Ascending aorta (tissue), 2 donors: ENCODE results near the gene IPO4. TPM values are rescaled to one million over a fixed set of nuclear protein-coding genes. Genes with fewer than 3 reads are reported as not detected.
A peak's percentile ranks its signal among the peaks of the same experiment; 100 is the strongest.

Experiments
- DNase-seq, 2 donors: peaks; one replicate each; pipeline ENCODE4 v3.0.0-alpha.2; 2019; ENCODE audit warnings: low spot score in 2 of 2
- H3K27ac ChIP-seq, 2 donors: fragments of 200-600 bp; sonication (generic); one replicate each; pipeline ENCODE4 v1.5.1; 2016 to 2017; ENCODE audit warnings: mild to moderate bottlenecking in 1 of 2
- H3K27me3 ChIP-seq: fragments of 200-600 bp; sonication (generic); one replicate; pipeline ENCODE4 v1.5.1; 2017
- H3K36me3 ChIP-seq, 2 donors: fragments of 200-600 bp; sonication (generic); one replicate each; pipeline ENCODE4 v1.5.1; 2016
- H3K4me1 ChIP-seq, 2 donors: fragments of 200-600 bp; sonication (generic); one replicate each; pipeline ENCODE4 v1.5.1; 2016 to 2017; ENCODE audit warnings: mild to moderate bottlenecking in 1 of 2
- H3K4me3 ChIP-seq, 2 donors: fragments of 200-600 bp; sonication (generic); one replicate each; pipeline ENCODE4 v1.5.1; 2016 to 2017; ENCODE audit warnings: mild to moderate bottlenecking in 1 of 2
- H3K9me3 ChIP-seq, 2 donors: fragments of 200-600 bp; sonication (generic); one replicate each; pipeline ENCODE4 v1.5.1; 2016
- CTCF ChIP-seq, 3 experiments: fragments of 200-600 bp in 2 of 3; fragments of 450-650 bp in 1 of 3; sonication (generic) in 2 of 3; IDR thresholded peaks; one replicate each; pipeline ENCODE4 v1.5.1; 2016 to 2019; ENCODE audit warnings: antibody characterized with exemption in 3 of 3, mild to moderate bottlenecking in 1 of 3, moderate library complexity in 1 of 3
- intact Hi-C: fragments of 100-400 bp; cut with DNase I; formaldehyde crosslinking; loops from one replicate; pipeline ENCODE4 v1.15.1; 2023
- total RNA-seq: library from RNA; depleted of rRNA; stranded (reverse); fragments of >200 nt; gene quantifications from one replicate; pipeline ENCODE4 v1.1.0, GENCODE V29; 2016

Gene IPO4
- total RNA-seq, 1 donor from 2014 or later: 140 TPM

- Histone ChIP-seq H3K4me1 (peaks cover 24 to 26% of the 10 kb centered on the region in 2 donors), H3K36me3 (peaks cover 16 to 20% of the 10 kb centered on the region in 2 donors), H3K27ac (peak overlapping the region; percentile 75 to 90), H3K9me3 (no peaks in the 10 kb centered on the region), H3K27me3 (no peaks in the 10 kb centered on the region), H3K4me3 (peak overlapping the region; percentile 76 to 100)
- intact Hi-C loops: loop anchor here (2.0 to 10.0 kb wide), 4 partner anchors 43 to 841 kb away; partner anchors contain the start of genes BCL2L2, GMPR2, IPO4 and NEDD8
- DNase-seq: no peak
- no peak for TF ChIP-seq CTCF (IDR thresholded peaks at IDR 0.05)
These were observed 42.7 kb downstream of the IPO4 start for GRCh38 chr14:24145690-24146452.

GRCh38 chr14:24145219-24145618 is 43.4 kb downstream of the IPO4 start:
- no peaks in the 10 kb centered on the region for H3K27me3 ChIP-seq
- no peak for DNase-seq
- H3K4me3 ChIP-seq: peak overlapping the region in 1 of 2 donors; percentile 100
- peak overlapping the region; percentile 75 to 90 for H3K27ac ChIP-seq
- TF ChIP-seq CTCF (IDR thresholded peaks at IDR 0.05): no peak
- no peaks in the 10 kb centered on the region for H3K9me3 ChIP-seq
- peaks cover 13 to 14% of the 10 kb centered on the region in 2 donors for H3K36me3 ChIP-seq
- peaks cover 26 to 27% of the 10 kb centered on the region in 2 donors for H3K4me1 ChIP-seq
- intact Hi-C loops: loop anchor here (5.0 to 10.0 kb wide), 2 partner anchors 87 to 840 kb away; partner anchors contain the start of genes BCL2L2, GMPR2, NEDD8 and PPP1R3E

- H3K9me3 ChIP-seq: no peaks in the 10 kb centered on the region
- no peak overlapping the region for H3K4me3 ChIP-seq
- H3K27ac ChIP-seq: no peak overlapping the region
- intact Hi-C loops: loop anchor here (10.0 kb wide), 1 partner anchor 840 kb away; the partner anchor contains the start of genes BCL2L2 and PPP1R3E
- DNase-seq: no peak
- peaks cover 6 to 7% of the 10 kb centered on the region in 2 donors for H3K36me3 ChIP-seq
- no peak for TF ChIP-seq CTCF (IDR thresholded peaks at IDR 0.05)
- H3K27me3 ChIP-seq: no peaks in the 10 kb centered on the region
- peaks cover 26 to 34% of the 10 kb centered on the region in 2 donors for H3K4me1 ChIP-seq
These were observed 44.2 kb downstream of the IPO4 start for GRCh38 chr14:24144451-24144850.

GRCh38 chr14:24143511-24143910 is 45.1 kb downstream of the IPO4 start:
- peaks cover 2 to 8% of the 10 kb centered on the region in 2 donors for H3K36me3 ChIP-seq
- DNase-seq: no peak
- TF ChIP-seq CTCF (IDR thresholded peaks at IDR 0.05): no peak
- H3K27me3 ChIP-seq: no peaks in the 10 kb centered on the region
- intact Hi-C loops: loop anchor here (10.0 kb wide), 1 partner anchor 839 kb away; the partner anchor contains the start of genes BCL2L2 and PPP1R3E
- peaks cover 23 to 36% of the 10 kb centered on the region in 2 donors for H3K4me1 ChIP-seq
- no peaks in the 10 kb centered on the region for H3K9me3 ChIP-seq
- no peak overlapping the region for H3K4me3 ChIP-seq
- H3K27ac ChIP-seq: no peak overlapping the region

GRCh38 chr14:24141097-24141880 is 47.3 kb downstream of the IPO4 start, which contains the start of gene EMC9:
Gene EMC9 (minus strand): TSS chr14:24141591. CDS start chr14:24141304, 287 bp downstream.
- no peaks in the 10 kb centered on the region for H3K9me3 ChIP-seq
- peak; percentile 100 for DNase-seq
- H3K36me3 ChIP-seq: peaks cover 11 to 18% of the 10 kb centered on the region in 2 donors
- peak within 1 kb of the TSS; percentile 80 to 81 for H3K4me3 ChIP-seq
- intact Hi-C loops: loop anchor here (1.0 to 10.0 kb wide), 3 partner anchors 26 to 836 kb away; partner anchors contain the start of genes BCL2L2, PPP1R3E and TINF2
- peak; percentile 22 to 74 (median 45) for TF ChIP-seq CTCF (IDR thresholded peaks at IDR 0.05)
- peaks cover 18 to 39% of the 10 kb centered on the region in 2 donors for H3K4me1 ChIP-seq
- no peaks in the 10 kb centered on the region for H3K27me3 ChIP-seq
- H3K27ac ChIP-seq: peak within 1 kb of the TSS; percentile 76 to 89
